ENCODE measurements around the gene ITGA1. TPM values are rescaled to one million over a fixed set of nuclear protein-coding genes. Genes with fewer than 3 reads are reported as not detected.

ITGA1 gene
- total RNA-seq, 6 experiments from 2014 or later = 66.5 to 116 (median 82.1) TPM

DNA sequence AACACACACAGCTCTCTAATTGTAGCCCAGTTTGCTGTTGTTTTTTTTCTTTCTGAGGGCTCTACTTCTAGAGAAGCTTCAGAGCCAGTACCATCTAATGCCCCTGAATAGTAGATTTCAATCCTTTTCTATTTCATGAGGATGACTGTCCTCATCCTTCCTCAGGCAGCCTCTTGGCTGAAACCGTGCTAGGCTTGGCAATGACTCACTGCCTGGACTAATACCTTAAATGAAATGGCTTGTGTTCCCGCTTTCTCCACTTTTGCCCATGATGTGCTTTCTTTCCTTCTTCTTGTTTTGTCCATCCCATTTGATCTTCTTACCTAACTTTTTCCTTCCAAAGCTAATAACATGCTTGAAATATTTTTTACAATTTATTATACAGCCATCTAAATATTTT lies 80.1 kb downstream of the ITGA1 start:
- Histone ChIP-seq H3K27ac (no peak overlapping the region), H3K9me3 (no peaks in the 10 kb centered on the region), H3K4me3 (no peak overlapping the region), H3K4me1 (peaks cover 0 to 8% (median 4%) of the 10 kb centered on the region in 4 donors), H3K36me3 (peaks cover 0 to 25% (median 7%) of the 10 kb centered on the region in 4 donors), H3K27me3 (no peaks in the 10 kb centered on the region)
- WGBS (ENCODE audit: insufficient coverage, low coverage, low lambda C conversion rate, missing lambda C conversion rate) = 91% methylated on average over 2 of the region's 2 CpGs
- ATAC-seq = no peak
- intact Hi-C loops (cut with DNase I) = no loop called here
- TF ChIP-seq CTCF (IDR thresholded peaks at IDR 0.05) (no peak), POLR2A (IDR thresholded peaks at IDR 0.05) (no peak)
- DNase-seq = no peak

DNA sequence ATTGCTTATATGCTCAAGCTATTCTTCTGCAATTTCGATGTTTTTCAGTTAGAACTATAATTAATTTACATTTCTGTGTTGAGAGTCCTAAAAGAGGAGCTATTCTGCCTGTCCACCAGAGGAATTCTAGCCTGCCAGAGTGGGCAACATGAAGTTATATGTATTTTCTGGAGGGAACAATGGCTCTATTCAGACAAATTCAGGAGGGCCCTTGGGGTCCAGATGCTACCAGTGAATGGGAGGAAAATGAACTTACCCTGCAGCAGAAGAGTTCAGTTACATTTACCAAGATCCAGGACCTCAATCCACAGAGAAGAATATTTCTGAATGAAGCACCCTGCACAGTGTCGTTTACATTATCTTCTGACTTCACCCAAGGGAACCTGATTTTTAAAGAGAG lies 80.7 kb downstream of the ITGA1 start:
- Histone ChIP-seq H3K27me3 (no peaks in the 10 kb centered on the region), H3K4me1 (peaks cover 0 to 8% (median 4%) of the 10 kb centered on the region in 4 donors), H3K36me3 (peaks cover 0 to 25% (median 7%) of the 10 kb centered on the region in 4 donors), H3K9me3 (no peaks in the 10 kb centered on the region), H3K4me3 (no peak overlapping the region), H3K27ac (no peak overlapping the region)
- no peak for ATAC-seq
- no peak for DNase-seq
- WGBS (ENCODE audit: insufficient coverage, low coverage, low lambda C conversion rate, missing lambda C conversion rate) = 86% methylated on average over 2 of the region's 2 CpGs
- TF ChIP-seq CTCF (IDR thresholded peaks at IDR 0.05) (no peak), POLR2A (IDR thresholded peaks at IDR 0.05) (no peak)
- intact Hi-C loops (cut with DNase I) = no loop called here

DNA sequence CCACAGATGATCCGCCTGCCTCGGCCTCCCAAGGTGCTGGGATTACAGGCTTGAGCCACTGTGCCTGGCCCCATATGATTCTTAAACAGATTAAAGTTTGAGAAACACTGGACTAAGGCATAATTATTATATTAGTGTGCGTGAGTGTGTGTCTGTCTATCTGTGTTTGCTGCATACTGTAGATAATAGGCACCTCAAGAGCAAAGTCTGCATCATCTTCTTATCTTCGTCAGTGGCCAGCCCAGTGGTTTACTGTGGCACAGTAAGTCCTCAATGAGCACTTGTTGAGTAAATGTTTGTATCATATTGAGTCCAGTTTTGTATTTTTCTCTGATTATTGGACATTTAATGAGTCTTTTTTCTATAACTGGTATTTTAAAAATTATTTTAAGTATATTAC lies 81.7 kb downstream of the ITGA1 start:
- Histone ChIP-seq H3K4me1 (peaks cover 0 to 7% (median 2%) of the 10 kb centered on the region in 4 donors), H3K27ac (no peak overlapping the region), H3K27me3 (no peaks in the 10 kb centered on the region), H3K4me3 (no peak overlapping the region), H3K36me3 (peaks cover 0 to 25% (median 7%) of the 10 kb centered on the region in 4 donors), H3K9me3 (no peaks in the 10 kb centered on the region)
- WGBS (ENCODE audit: insufficient coverage, low coverage, low lambda C conversion rate, missing lambda C conversion rate) = 56% methylated on average over 1 of the region's 4 CpGs
- intact Hi-C loops (cut with DNase I) = no loop called here
- TF ChIP-seq POLR2A (IDR thresholded peaks at IDR 0.05) (no peak), CTCF (IDR thresholded peaks at IDR 0.05) (no peak)
- ATAC-seq (no peak), DNase-seq (no peak)

DNA sequence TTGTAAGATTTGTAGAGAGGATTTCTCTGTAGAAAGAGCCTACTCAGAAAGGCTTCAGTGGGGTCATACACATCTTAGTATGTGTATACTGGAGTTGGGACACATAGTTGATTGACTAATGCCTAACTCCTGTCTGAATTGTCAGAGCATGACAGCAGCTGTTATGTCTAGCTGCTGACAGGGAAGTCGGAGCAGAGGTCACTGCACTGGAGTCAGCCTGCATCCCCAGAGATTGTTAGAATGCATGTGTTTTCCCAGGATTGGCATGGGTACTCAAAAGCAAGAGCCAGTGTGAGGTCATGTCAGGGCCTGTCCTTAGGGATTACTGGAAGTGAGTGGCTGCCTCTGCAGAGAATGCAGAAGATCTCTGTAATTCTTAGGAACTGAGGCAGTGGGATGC lies 82.7 kb downstream of the ITGA1 start:
- no peak for TF ChIP-seq POLR2A (IDR thresholded peaks at IDR 0.05)
- TF ChIP-seq CTCF (IDR thresholded peaks at IDR 0.05) = no peak
- intact Hi-C loops (cut with DNase I) = no loop called here
- Histone ChIP-seq H3K36me3 (peaks cover 0 to 22% (median 6%) of the 10 kb centered on the region in 4 donors), H3K9me3 (no peaks in the 10 kb centered on the region), H3K27me3 (no peaks in the 10 kb centered on the region), H3K4me3 (no peak overlapping the region), H3K4me1 (peaks cover 0 to 7% (median 2%) of the 10 kb centered on the region in 4 donors), H3K27ac (peak overlapping the region in 1 of 3 donors; percentile 6)
- ATAC-seq (peak; percentile 69 to 94 (median 86)), DNase-seq (peak in 1 of 3 donors; percentile 28)
- 17% methylated on average over 1 of the region's 1 CpG for WGBS (ENCODE audit: insufficient coverage, low coverage, low lambda C conversion rate, missing lambda C conversion rate)

GRCh38 chr5:52875827-52876226 lies 88.1 kb downstream of the ITGA1 start:
- Histone ChIP-seq H3K27me3 (no peaks in the 10 kb centered on the region), H3K4me1 (peaks cover 0 to under 1% (median 0%) of the 10 kb centered on the region in 4 donors), H3K36me3 (no peaks in the 10 kb centered on the region), H3K9me3 (no peaks in the 10 kb centered on the region), H3K4me3 (no peak overlapping the region), H3K27ac (peak overlapping the region in 2 of 3 donors; percentile 11 to 43)
- intact Hi-C loops (cut with DNase I) = no loop called here
- DNase-seq (no peak), ATAC-seq (peak; percentile 23 to 51 (median 35))
- TF ChIP-seq CTCF (IDR thresholded peaks at IDR 0.05) (no peak), POLR2A (IDR thresholded peaks at IDR 0.05) (no peak)
- 69% methylated on average over 3 of the region's 3 CpGs for WGBS (ENCODE audit: insufficient coverage, low coverage, low lambda C conversion rate, missing lambda C conversion rate)
